Liver (tissue), 9 donors: ENCODE data around the gene IP6K1. TPM values are rescaled to one million over a fixed set of nuclear protein-coding genes. Genes with fewer than 3 reads are reported as not detected.

Source experiments
- DNase-seq: peaks from one replicate; pipeline ENCODE4 v3.0.0-alpha.2; 2017; ENCODE audit warnings: low spot score
- H3K27ac ChIP-seq, 2 donors: one replicate each; pipeline ENCODE4 v1.7.0; 2013; ENCODE audit warnings: inconsistent platforms in 2 of 2, low read length in 2 of 2, control low read depth in 1 of 2, low read depth in 1 of 2, mild to moderate bottlenecking in 1 of 2
- H3K27me3 ChIP-seq, 4 donors: one replicate each; pipeline versions ENCODE4 v1.6.1 to v1.7.0; 2013; ENCODE audit warnings: low read length in 3 of 4, inconsistent platforms in 1 of 4, mild to moderate bottlenecking in 1 of 4, moderate library complexity in 1 of 4; ENCODE audit not compliant: control insufficient read depth in 4 of 4, insufficient read depth in 4 of 4
- H3K36me3 ChIP-seq, 4 donors: one replicate each; pipeline versions ENCODE4 v1.6.1 to v1.7.0; 2013; ENCODE audit warnings: low read length in 3 of 4, mild to moderate bottlenecking in 3 of 4, low read depth in 1 of 4, moderate library complexity in 1 of 4; ENCODE audit not compliant: control insufficient read depth in 4 of 4, insufficient read depth in 3 of 4
- H3K4me1 ChIP-seq, 4 donors: one replicate each; pipeline versions ENCODE4 v1.6.1 to v1.7.0; 2013; ENCODE audit warnings: low read length in 3 of 4, mild to moderate bottlenecking in 3 of 4, moderate library complexity in 1 of 4; ENCODE audit not compliant: control insufficient read depth in 4 of 4, insufficient read depth in 4 of 4
- H3K4me3 ChIP-seq, 3 donors: one replicate each; pipeline versions ENCODE4 v1.6.1 to v1.7.0; 2013; ENCODE audit warnings: low read length in 3 of 3, control low read depth in 1 of 3, low read depth in 1 of 3, mild to moderate bottlenecking in 1 of 3
- H3K9ac ChIP-seq, 2 donors: one replicate each; pipeline ENCODE4 v1.7.0; 2013; ENCODE audit warnings: low read length in 2 of 2, mild to moderate bottlenecking in 2 of 2, moderate library complexity in 2 of 2, control low read depth in 1 of 2, low read depth in 1 of 2
- H3K9me3 ChIP-seq, 4 donors: one replicate each; pipeline versions ENCODE4 v1.6.1 to v1.7.0; 2013; ENCODE audit warnings: low read length in 3 of 4; ENCODE audit not compliant: control insufficient read depth in 4 of 4
- EGR1 ChIP-seq, 2 donors: IDR thresholded peaks; 2 replicates each; pipeline ENCODE4 v1.6.1; 2016 to 2018; ENCODE audit warnings: antibody characterized with exemption in 2 of 2, low read depth in 2 of 2
- FOXA1 ChIP-seq: IDR thresholded peaks from 2 replicates; pipeline ENCODE4 v1.6.1; 2016; ENCODE audit warnings: antibody characterized with exemption
- FOXA2 ChIP-seq: IDR thresholded peaks from 2 replicates; pipeline ENCODE4 v1.6.1; 2016; ENCODE audit warnings: antibody characterized with exemption
- GABPA ChIP-seq, 2 donors: IDR thresholded peaks in 1 of 2; conservative IDR thresholded peaks in 1 of 2; 2 replicates each; pipeline ENCODE4 v1.6.1; 2016; ENCODE audit warnings: antibody characterized with exemption in 2 of 2, mild to moderate bottlenecking in 1 of 2, moderate library complexity in 1 of 2
- HNF4A ChIP-seq, 2 donors: conservative IDR thresholded peaks; 2 replicates each; pipeline ENCODE4 v1.6.1; 2016; ENCODE audit warnings: antibody characterized with exemption in 2 of 2, mild to moderate bottlenecking in 2 of 2
- HNF4G ChIP-seq: IDR thresholded peaks from 2 replicates; pipeline ENCODE4 v1.6.1; 2016; ENCODE audit warnings: antibody characterized with exemption
- RAD21 ChIP-seq, 2 donors: IDR thresholded peaks; 2 replicates each; pipeline ENCODE4 v1.6.1; 2016; ENCODE audit warnings: antibody characterized with exemption in 2 of 2, mild to moderate bottlenecking in 2 of 2
- RXRA ChIP-seq, 2 donors: IDR thresholded peaks; 2 replicates each; pipeline ENCODE4 v1.6.1; 2017 to 2018; ENCODE audit warnings: antibody characterized with exemption in 2 of 2, mild to moderate bottlenecking in 1 of 2
- SP1 ChIP-seq: IDR thresholded peaks from 2 replicates; pipeline ENCODE4 v1.6.1; 2018; ENCODE audit warnings: antibody characterized with exemption, mild to moderate bottlenecking
- YY1 ChIP-seq: IDR thresholded peaks from 2 replicates; pipeline ENCODE4 v1.6.1; 2016; ENCODE audit warnings: antibody characterized with exemption, mild to moderate bottlenecking
- whole genome bisulfite sequencing: extraction: QIAGEN DNeasy Blood & Tissue Kit; methylation state at CpG from one replicate; pipeline ENCODE4 v1.1.7; 2013; 5-methylcytosine and 5-hydroxymethylcytosine counted together
- polyA plus RNA-seq, 2 donors: library from polyadenylated mRNA; stranded (reverse) in 1 of 2; unstranded in 1 of 2; fragments of 200-250 nt in 1 of 2; fragments of >200 nt in 1 of 2; fragmentation: Nextera tagmentation in 1 of 2; extraction: Ambion mirVana in 1 of 2; gene quantifications; one replicate each; pipeline versions ENCODE4 v1.2.1 to v1.2.3, GENCODE V29; 2013 to 2015
- total RNA-seq, 2 donors: library from RNA; depleted of rRNA; stranded (reverse); fragments of >200 nt; gene quantifications; one replicate each; pipeline ENCODE4 v1.2.3, GENCODE V29; 2014
- TF ChIP-seq, protein P1 (sequence below): IDR thresholded peaks from 2 replicates; pipeline ENCODE4 v1.6.1; 2016; ENCODE audit warnings: antibody characterized with exemption
- TF ChIP-seq, protein P2 (sequence below): IDR thresholded peaks from 2 replicates; pipeline ENCODE4 v1.6.1; 2016; ENCODE audit warnings: antibody characterized with exemption
- TF ChIP-seq, protein P3 (sequence below): IDR thresholded peaks from 2 replicates; pipeline ENCODE4 v1.6.1; 2016; ENCODE audit warnings: antibody characterized with exemption, mild to moderate bottlenecking
- TF ChIP-seq, protein P4 (sequence below): fragments of 150-350 bp; IDR thresholded peaks from 2 replicates; pipeline ENCODE4 v1.5.1; 2017; ENCODE audit warnings: improper control_type of control experiment, low read depth, low read length; ENCODE audit not compliant: missing input control
- TF ChIP-seq, protein P5 (sequence below): IDR thresholded peaks from 2 replicates; pipeline ENCODE4 v1.6.1; 2016; ENCODE audit warnings: antibody characterized with exemption
- donor health status: healthy.
- donor health status: healthy.
- donor health status: healthy.
- donor health status: healthy.
- donor health status: healthy.

The IP6K1 gene
- total and polyA plus RNA-seq, 4 donors: 6.6 to 32.3 (median 18.1) TPM

DNA sequence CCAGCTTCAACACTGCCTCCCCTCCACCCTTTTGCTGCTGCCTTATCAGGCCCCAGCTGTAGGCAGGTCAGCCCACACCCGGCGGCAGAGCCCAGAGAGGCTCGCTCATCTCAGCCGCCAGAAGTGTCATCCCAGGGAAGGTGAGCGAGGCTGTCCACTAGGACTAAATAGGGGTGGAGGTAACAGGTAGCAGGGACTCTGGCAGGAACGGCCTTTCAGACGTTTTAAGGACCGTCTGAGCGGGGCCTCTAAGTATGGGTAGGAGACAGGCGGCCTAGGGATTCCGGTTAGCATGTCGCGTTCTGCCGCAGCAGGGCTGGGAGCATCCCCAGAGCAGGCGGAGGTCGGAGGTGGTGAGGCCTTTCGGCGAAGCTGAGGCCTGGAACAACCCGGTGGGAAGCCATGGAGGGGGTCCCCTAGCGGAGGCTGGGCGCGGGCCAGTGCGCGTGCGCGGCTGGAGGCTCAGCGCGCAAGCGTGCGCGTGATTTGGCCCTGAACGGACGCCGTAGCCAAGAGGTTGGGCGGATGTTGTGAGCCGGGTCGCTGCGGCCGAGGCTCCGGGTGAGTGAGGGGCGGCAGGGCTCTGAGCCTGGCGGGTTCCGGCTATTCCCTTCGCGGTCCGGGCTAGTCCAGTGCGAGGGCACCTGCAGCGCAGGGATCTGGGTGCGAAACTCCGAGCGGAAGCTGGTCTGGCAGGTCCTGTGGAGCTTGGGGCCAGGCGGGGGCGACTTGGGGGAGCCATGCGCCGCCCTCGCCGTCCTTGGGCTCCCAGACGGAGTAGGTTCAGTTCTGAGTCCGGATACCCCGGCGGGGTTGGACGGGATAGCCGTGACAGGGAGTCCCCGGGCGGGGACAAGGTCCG lies 97.1 kb downstream of the IP6K1 start, which contains the start of the genes MST1 and RNF123:
TSS of gene MST1 (minus strand) at position 429 of the 862 bp plus-strand sequence. CDS start 783 bp downstream, outside the sequence.
TSS of gene RNF123 (plus strand) at position 512 of the 862 bp plus-strand sequence. CDS start 1,609 bp downstream, outside the sequence.
- peaks cover 2 to 6% (median 4%) of the 10 kb centered on the region in 4 donors for H3K36me3 ChIP-seq
- TF ChIP-seq YY1 (peak; percentile 73), FOXA2 (no peak), RAD21 (IDR thresholded peaks at IDR 0.05) (peak in 1 of 2 donors; percentile 32), HNF4A (conservative IDR thresholded peaks at IDR 0.05) (no peak), GABPA (IDR thresholded peaks at IDR 0.05 in 1 of 2, conservative IDR thresholded peaks at IDR 0.05 in 1 of 2) (peak in 1 of 2 donors; percentile 84), EGR1 (IDR thresholded peaks at IDR 0.05; ENCODE audit: low read depth in 2 of 2) (no peak), HNF4G (no peak), RXRA (IDR thresholded peaks at IDR 0.05) (no peak), SP1 (peak; percentile 28), FOXA1 (peak; percentile 35)
- TF ChIP-seq, protein P1, sequence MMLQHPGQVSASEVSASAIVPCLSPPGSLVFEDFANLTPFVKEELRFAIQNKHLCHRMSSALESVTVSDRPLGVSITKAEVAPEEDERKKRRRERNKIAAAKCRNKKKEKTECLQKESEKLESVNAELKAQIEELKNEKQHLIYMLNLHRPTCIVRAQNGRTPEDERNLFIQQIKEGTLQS: no peak
- TF ChIP-seq, protein P2, sequence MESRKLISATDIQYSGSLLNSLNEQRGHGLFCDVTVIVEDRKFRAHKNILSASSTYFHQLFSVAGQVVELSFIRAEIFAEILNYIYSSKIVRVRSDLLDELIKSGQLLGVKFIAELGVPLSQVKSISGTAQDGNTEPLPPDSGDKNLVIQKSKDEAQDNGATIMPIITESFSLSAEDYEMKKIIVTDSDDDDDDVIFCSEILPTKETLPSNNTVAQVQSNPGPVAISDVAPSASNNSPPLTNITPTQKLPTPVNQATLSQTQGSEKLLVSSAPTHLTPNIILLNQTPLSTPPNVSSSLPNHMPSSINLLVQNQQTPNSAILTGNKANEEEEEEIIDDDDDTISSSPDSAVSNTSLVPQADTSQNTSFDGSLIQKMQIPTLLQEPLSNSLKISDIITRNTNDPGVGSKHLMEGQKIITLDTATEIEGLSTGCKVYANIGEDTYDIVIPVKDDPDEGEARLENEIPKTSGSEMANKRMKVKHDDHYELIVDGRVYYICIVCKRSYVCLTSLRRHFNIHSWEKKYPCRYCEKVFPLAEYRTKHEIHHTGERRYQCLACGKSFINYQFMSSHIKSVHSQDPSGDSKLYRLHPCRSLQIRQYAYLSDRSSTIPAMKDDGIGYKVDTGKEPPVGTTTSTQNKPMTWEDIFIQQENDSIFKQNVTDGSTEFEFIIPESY: peak; percentile 83
- TF ChIP-seq, protein P3, sequence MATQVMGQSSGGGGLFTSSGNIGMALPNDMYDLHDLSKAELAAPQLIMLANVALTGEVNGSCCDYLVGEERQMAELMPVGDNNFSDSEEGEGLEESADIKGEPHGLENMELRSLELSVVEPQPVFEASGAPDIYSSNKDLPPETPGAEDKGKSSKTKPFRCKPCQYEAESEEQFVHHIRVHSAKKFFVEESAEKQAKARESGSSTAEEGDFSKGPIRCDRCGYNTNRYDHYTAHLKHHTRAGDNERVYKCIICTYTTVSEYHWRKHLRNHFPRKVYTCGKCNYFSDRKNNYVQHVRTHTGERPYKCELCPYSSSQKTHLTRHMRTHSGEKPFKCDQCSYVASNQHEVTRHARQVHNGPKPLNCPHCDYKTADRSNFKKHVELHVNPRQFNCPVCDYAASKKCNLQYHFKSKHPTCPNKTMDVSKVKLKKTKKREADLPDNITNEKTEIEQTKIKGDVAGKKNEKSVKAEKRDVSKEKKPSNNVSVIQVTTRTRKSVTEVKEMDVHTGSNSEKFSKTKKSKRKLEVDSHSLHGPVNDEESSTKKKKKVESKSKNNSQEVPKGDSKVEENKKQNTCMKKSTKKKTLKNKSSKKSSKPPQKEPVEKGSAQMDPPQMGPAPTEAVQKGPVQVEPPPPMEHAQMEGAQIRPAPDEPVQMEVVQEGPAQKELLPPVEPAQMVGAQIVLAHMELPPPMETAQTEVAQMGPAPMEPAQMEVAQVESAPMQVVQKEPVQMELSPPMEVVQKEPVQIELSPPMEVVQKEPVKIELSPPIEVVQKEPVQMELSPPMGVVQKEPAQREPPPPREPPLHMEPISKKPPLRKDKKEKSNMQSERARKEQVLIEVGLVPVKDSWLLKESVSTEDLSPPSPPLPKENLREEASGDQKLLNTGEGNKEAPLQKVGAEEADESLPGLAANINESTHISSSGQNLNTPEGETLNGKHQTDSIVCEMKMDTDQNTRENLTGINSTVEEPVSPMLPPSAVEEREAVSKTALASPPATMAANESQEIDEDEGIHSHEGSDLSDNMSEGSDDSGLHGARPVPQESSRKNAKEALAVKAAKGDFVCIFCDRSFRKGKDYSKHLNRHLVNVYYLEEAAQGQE: no peak
- TF ChIP-seq, protein P4, sequence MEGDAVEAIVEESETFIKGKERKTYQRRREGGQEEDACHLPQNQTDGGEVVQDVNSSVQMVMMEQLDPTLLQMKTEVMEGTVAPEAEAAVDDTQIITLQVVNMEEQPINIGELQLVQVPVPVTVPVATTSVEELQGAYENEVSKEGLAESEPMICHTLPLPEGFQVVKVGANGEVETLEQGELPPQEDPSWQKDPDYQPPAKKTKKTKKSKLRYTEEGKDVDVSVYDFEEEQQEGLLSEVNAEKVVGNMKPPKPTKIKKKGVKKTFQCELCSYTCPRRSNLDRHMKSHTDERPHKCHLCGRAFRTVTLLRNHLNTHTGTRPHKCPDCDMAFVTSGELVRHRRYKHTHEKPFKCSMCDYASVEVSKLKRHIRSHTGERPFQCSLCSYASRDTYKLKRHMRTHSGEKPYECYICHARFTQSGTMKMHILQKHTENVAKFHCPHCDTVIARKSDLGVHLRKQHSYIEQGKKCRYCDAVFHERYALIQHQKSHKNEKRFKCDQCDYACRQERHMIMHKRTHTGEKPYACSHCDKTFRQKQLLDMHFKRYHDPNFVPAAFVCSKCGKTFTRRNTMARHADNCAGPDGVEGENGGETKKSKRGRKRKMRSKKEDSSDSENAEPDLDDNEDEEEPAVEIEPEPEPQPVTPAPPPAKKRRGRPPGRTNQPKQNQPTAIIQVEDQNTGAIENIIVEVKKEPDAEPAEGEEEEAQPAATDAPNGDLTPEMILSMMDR: peak; percentile 21
- TF ChIP-seq, protein P5, sequence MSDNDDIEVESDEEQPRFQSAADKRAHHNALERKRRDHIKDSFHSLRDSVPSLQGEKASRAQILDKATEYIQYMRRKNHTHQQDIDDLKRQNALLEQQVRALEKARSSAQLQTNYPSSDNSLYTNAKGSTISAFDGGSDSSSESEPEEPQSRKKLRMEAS: no peak
- peak within 1 kb of the TSS; percentile 84 to 99 for H3K9ac ChIP-seq
- H3K4me3 ChIP-seq: peak within 1 kb of the TSS; percentile 86 to 92 (median 92)
- H3K27ac ChIP-seq: peak within 1 kb of the TSS; percentile 88 to 97
- H3K9me3 ChIP-seq: no peaks in the 10 kb centered on the region
- H3K27me3 ChIP-seq: no peaks in the 10 kb centered on the region
- 1% methylated on average over 66 of the region's 66 CpGs for WGBS
- peak; percentile 89 for DNase-seq
- peaks cover 8 to 36% (median 26%) of the 10 kb centered on the region in 4 donors for H3K4me1 ChIP-seq
